ENCODE data around the gene CNGB1. TPM values are rescaled to one million over a fixed set of nuclear protein-coding genes. Genes with fewer than 3 reads are reported as not detected.

Gene CNGB1
- total and polyA plus RNA-seq, 2 of the 13 experiments (the other 11 are each of a cell fraction or from before 2014, with no cell fraction given), result 0.02 to 0.15 TPM

DNA sequence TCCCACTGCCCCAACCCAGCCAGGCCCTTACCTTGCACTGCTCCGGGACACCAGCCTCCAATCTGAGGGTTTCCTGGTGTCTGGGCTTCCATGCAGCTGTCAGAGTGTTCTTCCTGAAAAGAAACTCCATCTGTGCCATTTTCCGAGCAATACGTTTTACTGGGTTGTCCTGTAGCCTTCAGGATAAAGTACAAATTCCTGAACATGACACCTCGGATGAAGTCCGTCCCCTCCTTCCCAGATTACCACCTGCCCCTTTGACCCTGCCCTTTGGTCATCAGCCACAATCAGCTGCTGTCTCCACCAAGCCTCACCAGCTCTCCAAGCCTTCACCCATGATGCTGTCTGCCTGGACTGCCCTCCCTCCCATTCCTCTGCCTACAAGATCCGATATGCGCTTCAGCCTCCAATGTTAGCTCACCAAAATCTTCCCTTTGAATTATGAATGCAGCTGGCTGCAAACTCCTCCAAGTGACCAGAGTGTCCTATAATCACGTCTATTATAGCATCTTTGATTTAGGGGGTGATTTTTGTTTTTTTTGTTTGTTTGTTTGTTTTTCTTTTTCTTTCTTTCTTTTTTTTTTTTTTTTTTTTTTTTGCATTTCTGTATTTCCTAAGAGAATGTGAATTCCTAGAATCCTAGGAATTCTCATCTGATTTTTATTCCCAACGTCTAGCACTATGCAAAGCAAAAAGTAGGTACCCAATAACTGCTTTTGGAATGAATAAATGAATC lies 108.1 kb downstream of the CNGB1 start (continued):
- peak; percentile 78; the same call in 1 of the 2 replicates for TF ChIP-seq SNAPC2 (CRISPR knock-in tag; IDR thresholded peaks at IDR 0.05)
- TF ChIP-seq ATF7-NPFF (CRISPR knock-in tag; IDR thresholded peaks at IDR 0.05; ENCODE audit: low read depth), result 0 out of 2 replicates have a peak, but pooled peaks have one; percentile 70
- no peak for TF ChIP-seq MTF1 (CRISPR knock-in tag; IDR thresholded peaks at IDR 0.05)
- TF ChIP-seq, protein P1, sequence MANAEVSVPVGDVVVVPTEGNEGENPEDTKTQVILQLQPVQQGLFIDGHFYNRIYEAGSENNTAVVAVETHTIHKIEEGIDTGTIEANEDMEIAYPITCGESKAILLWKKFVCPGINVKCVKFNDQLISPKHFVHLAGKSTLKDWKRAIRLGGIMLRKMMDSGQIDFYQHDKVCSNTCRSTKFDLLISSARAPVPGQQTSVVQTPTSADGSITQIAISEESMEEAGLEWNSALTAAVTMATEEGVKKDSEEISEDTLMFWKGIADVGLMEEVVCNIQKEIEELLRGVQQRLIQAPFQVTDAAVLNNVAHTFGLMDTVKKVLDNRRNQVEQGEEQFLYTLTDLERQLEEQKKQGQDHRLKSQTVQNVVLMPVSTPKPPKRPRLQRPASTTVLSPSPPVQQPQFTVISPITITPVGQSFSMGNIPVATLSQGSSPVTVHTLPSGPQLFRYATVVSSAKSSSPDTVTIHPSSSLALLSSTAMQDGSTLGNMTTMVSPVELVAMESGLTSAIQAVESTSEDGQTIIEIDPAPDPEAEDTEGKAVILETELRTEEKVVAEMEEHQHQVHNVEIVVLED (CRISPR knock-in tag; IDR thresholded peaks at IDR 0.05; ENCODE audit: borderline replicate concordance), result peak; percentile 59; the same call in 1 of the 2 replicates
- TF ChIP-seq NFYC (CRISPR knock-in tag; IDR thresholded peaks at IDR 0.05), result peak; percentile 25; the same call in 1 of the 2 replicates
- TF ChIP-seq, protein P2, sequence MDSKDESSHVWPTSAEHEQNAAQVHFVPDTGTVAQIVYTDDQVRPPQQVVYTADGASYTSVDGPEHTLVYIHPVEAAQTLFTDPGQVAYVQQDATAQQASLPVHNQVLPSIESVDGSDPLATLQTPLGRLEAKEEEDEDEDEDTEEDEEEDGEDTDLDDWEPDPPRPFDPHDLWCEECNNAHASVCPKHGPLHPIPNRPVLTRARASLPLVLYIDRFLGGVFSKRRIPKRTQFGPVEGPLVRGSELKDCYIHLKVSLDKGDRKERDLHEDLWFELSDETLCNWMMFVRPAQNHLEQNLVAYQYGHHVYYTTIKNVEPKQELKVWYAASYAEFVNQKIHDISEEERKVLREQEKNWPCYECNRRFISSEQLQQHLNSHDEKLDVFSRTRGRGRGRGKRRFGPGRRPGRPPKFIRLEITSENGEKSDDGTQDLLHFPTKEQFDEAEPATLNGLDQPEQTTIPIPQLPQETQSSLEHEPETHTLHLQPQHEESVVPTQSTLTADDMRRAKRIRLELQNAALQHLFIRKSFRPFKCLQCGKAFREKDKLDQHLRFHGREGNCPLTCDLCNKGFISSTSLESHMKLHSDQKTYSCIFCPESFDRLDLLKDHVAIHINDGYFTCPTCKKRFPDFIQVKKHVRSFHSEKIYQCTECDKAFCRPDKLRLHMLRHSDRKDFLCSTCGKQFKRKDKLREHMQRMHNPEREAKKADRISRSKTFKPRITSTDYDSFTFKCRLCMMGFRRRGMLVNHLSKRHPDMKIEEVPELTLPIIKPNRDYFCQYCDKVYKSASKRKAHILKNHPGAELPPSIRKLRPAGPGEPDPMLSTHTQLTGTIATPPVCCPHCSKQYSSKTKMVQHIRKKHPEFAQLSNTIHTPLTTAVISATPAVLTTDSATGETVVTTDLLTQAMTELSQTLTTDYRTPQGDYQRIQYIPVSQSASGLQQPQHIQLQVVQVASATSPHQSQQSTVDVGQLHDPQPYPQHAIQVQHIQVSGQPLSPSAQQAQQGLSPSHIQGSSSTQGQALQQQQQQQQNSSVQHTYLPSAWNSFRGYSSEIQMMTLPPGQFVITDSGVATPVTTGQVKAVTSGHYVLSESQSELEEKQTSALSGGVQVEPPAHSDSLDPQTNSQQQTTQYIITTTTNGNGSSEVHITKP (CRISPR knock-in tag; IDR thresholded peaks at IDR 0.05; ENCODE audit: low read depth), result peak; percentile 48
- TF ChIP-seq, protein P3, sequence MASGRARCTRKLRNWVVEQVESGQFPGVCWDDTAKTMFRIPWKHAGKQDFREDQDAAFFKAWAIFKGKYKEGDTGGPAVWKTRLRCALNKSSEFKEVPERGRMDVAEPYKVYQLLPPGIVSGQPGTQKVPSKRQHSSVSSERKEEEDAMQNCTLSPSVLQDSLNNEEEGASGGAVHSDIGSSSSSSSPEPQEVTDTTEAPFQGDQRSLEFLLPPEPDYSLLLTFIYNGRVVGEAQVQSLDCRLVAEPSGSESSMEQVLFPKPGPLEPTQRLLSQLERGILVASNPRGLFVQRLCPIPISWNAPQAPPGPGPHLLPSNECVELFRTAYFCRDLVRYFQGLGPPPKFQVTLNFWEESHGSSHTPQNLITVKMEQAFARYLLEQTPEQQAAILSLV (CRISPR knock-in tag; IDR thresholded peaks at IDR 0.05; ENCODE audit: borderline replicate concordance), result peak; percentile 84; the same call in 1 of the 2 replicates
- TF ChIP-seq, protein P4, sequence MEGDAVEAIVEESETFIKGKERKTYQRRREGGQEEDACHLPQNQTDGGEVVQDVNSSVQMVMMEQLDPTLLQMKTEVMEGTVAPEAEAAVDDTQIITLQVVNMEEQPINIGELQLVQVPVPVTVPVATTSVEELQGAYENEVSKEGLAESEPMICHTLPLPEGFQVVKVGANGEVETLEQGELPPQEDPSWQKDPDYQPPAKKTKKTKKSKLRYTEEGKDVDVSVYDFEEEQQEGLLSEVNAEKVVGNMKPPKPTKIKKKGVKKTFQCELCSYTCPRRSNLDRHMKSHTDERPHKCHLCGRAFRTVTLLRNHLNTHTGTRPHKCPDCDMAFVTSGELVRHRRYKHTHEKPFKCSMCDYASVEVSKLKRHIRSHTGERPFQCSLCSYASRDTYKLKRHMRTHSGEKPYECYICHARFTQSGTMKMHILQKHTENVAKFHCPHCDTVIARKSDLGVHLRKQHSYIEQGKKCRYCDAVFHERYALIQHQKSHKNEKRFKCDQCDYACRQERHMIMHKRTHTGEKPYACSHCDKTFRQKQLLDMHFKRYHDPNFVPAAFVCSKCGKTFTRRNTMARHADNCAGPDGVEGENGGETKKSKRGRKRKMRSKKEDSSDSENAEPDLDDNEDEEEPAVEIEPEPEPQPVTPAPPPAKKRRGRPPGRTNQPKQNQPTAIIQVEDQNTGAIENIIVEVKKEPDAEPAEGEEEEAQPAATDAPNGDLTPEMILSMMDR (CRISPR knock-in tag; IDR thresholded peaks at IDR 0.05), result peak; percentile 36
- TF ChIP-seq ZNF607 (CRISPR knock-in tag; IDR thresholded peaks at IDR 0.05; ENCODE audit: borderline replicate concordance), result 0 out of 2 replicates have a peak, but pooled peaks have one; percentile 25
- TF ChIP-seq, protein P5, sequence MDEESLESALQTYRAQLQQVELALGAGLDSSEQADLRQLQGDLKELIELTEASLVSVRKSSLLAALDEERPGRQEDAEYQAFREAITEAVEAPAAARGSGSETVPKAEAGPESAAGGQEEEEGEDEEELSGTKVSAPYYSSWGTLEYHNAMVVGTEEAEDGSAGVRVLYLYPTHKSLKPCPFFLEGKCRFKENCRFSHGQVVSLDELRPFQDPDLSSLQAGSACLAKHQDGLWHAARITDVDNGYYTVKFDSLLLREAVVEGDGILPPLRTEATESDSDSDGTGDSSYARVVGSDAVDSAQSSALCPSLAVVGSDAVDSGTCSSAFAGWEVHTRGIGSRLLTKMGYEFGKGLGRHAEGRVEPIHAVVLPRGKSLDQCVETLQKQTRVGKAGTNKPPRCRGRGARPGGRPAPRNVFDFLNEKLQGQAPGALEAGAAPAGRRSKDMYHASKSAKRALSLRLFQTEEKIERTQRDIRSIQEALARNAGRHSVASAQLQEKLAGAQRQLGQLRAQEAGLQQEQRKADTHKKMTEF (CRISPR knock-in tag; IDR thresholded peaks at IDR 0.05), result peak; percentile 85
- TF ChIP-seq, protein P6, sequence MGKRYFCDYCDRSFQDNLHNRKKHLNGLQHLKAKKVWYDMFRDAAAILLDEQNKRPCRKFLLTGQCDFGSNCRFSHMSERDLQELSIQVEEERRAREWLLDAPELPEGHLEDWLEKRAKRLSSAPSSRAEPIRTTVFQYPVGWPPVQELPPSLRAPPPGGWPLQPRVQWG (CRISPR knock-in tag; IDR thresholded peaks at IDR 0.05; ENCODE audit: borderline replicate concordance, low read depth), result no peak
- TF ChIP-seq NR1H2 (CRISPR knock-in tag; IDR thresholded peaks at IDR 0.05; ENCODE audit: borderline replicate concordance, low read depth), result peak; percentile 56; the same call in 1 of the 2 replicates
- peak in 1 of 2 experiments; percentile 53; a peak in 1 of 4 replicates for TF ChIP-seq KLF16 (CRISPR knock-in tag; IDR thresholded peaks at IDR 0.05)
- no peak for TF ChIP-seq MTA3 (CRISPR knock-in tag; IDR thresholded peaks at IDR 0.05)
- TF ChIP-seq ZFP1 (CRISPR knock-in tag; IDR thresholded peaks at IDR 0.05), result no peak; the same call in 1 of the 2 replicates
- TF ChIP-seq MAZ (IDR thresholded peaks at IDR 0.05; ENCODE audit: borderline replicate concordance, low read depth, low read length), result no peak
- TF ChIP-seq MAZ (CRISPR knock-in tag; IDR thresholded peaks at IDR 0.05; ENCODE audit: low read depth), result peak; percentile 62; the same call in 1 of the 2 replicates
- peak; percentile 98 for TF ChIP-seq TARDBP (CRISPR knock-in tag; IDR thresholded peaks at IDR 0.05)

All from HepG2 (cell line).